Tibial artery (tissue), 4 donors: ENCODE results near the gene ZNF217.
"Not testable (repeated sequence)": the region's sequence is repeated elsewhere in the genome, so short reads cannot be mapped to it uniquely, and the experiment has no call there.

Experiments used
- DNase-seq, 2 donors: peaks; one replicate each; pipeline ENCODE4 v3.0.0-alpha.2; 2019
- H3K27ac ChIP-seq, 2 donors: fragments of 200-600 bp; sonication (generic) in 1 of 2; 1 replicate in 1 of 2; 2 replicates in 1 of 2; pipeline ENCODE4 v1.5.1; 2018 to 2019; ENCODE audit warnings: mild to moderate bottlenecking in 1 of 2
- H3K27me3 ChIP-seq, 2 donors: fragments of 200-600 bp; sonication (generic) in 1 of 2; one replicate each; pipeline versions ENCODE4 v1.5.1 to v1.6.0; 2016 to 2019
- H3K36me3 ChIP-seq, 3 donors: fragments of 200-600 bp; sonication (generic) in 2 of 3; one replicate each; pipeline ENCODE4 v1.5.1; 2016 to 2019; ENCODE audit warnings: mild to moderate bottlenecking in 2 of 3
- H3K4me1 ChIP-seq, 4 donors: fragments of 200-600 bp; sonication (generic) in 2 of 4; 1 replicate in 3 of 4; 2 replicates in 1 of 4; pipeline ENCODE4 v1.5.1; 2016 to 2019
- H3K4me3 ChIP-seq, 2 donors: fragments of 200-600 bp; sonication (generic) in 1 of 2; 1 replicate in 1 of 2; 2 replicates in 1 of 2; pipeline ENCODE4 v1.5.1; 2018 to 2019; ENCODE audit warnings: mild to moderate bottlenecking in 2 of 2
- H3K9me3 ChIP-seq, 3 donors: fragments of 200-600 bp; sonication (generic) in 1 of 3; one replicate each; pipeline ENCODE4 v1.5.1; 2016 to 2019
- CTCF ChIP-seq, 2 experiments: fragments of 200-600 bp in 1 of 2; fragments of 450-650 bp in 1 of 2; IDR thresholded peaks; one replicate each; pipeline ENCODE4 v1.5.1; 2017 to 2019; ENCODE audit warnings: antibody characterized with exemption in 2 of 2, mild to moderate bottlenecking in 1 of 2, moderate library complexity in 1 of 2
- intact Hi-C: fragments of 100-400 bp; cut with DNase I; formaldehyde crosslinking; loops from one replicate; pipeline ENCODE4 v1.15.0; 2023; ENCODE audit warnings: low total_unique reads

Gene ZNF217

GRCh38 chr20:53534037-53534436, 59.6 kb downstream of the ZNF217 start:
- peaks cover 0 to 2% of the 10 kb centered on the region in 2 donors for H3K27me3 ChIP-seq
- no peaks in the 10 kb centered on the region for H3K4me1 ChIP-seq
- H3K9me3 ChIP-seq = no peaks in the 10 kb centered on the region
- TF ChIP-seq CTCF (IDR thresholded peaks at IDR 0.05) = no peak
- no peak for DNase-seq
- H3K4me3 ChIP-seq = no peak overlapping the region
- intact Hi-C loops = no loop called here
- no peak overlapping the region for H3K27ac ChIP-seq
- no peaks in the 10 kb centered on the region for H3K36me3 ChIP-seq

DNA sequence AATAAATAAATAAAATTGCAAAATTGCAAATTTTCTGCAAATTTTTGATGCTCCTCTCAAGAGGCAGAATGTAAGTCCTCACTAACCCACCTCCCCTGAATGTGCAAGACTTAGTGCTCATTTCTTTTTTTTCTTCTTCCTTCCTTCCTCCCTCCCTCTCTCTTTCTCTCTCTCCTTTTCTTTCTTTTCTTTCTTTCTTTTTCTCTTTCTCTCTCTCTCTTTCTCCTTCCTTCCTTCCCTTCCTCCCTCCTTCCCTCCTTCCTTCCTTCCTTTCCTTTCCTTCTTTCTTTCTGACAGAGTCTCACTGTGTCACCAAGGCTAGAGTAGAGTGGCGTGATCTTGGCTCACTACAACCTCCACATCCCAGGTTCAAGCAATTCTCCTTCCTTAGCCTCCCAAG, 60.1 kb downstream of the ZNF217 start:
- DNase-seq = no peak
- no peak overlapping the region for H3K27ac ChIP-seq
- H3K9me3 ChIP-seq = no peaks in the 10 kb centered on the region
- H3K27me3 ChIP-seq = peaks cover 0 to 2% of the 10 kb centered on the region in 2 donors
- TF ChIP-seq CTCF (IDR thresholded peaks at IDR 0.05) = no peak
- H3K36me3 ChIP-seq = no peaks in the 10 kb centered on the region
- no peak overlapping the region for H3K4me3 ChIP-seq
- intact Hi-C loops = no loop called here
- H3K4me1 ChIP-seq = no peaks in the 10 kb centered on the region

- H3K27ac ChIP-seq, DNase-seq, H3K36me3 ChIP-seq, H3K9me3 ChIP-seq, H3K27me3 ChIP-seq, H3K4me1 ChIP-seq, H3K4me3 ChIP-seq, intact Hi-C loops: not testable (repeated sequence)
These were observed 60.9 kb downstream of the ZNF217 start for GRCh38 chr20:53532654-53533312.

DNA sequence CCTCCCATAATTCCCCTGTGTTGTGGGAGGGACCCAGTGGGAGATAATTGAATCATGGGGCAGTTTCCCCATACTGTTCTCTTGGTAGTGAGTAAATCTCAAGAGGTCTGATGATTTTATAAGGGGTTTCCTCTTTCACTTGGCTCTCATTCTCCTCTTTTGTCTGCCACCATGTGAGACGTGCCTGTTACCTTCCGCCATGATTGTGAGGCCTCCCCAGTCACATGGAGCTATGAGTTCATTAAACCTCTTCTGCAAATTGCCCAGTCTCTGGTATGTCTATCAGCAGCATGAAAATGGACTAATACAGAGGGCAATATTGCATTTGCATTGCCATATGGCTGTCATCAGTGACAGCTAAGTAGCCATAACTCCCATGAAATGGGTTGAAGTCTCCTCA, 63.2 kb downstream of the ZNF217 start:
- peaks cover 0 to 2% of the 10 kb centered on the region in 2 donors for H3K27me3 ChIP-seq
- H3K36me3 ChIP-seq = no peaks in the 10 kb centered on the region
- no peak for DNase-seq
- H3K9me3 ChIP-seq = no peaks in the 10 kb centered on the region
- intact Hi-C loops = no loop called here
- no peak overlapping the region for H3K27ac ChIP-seq
- no peak overlapping the region for H3K4me3 ChIP-seq
- TF ChIP-seq CTCF (IDR thresholded peaks at IDR 0.05) = no peak
- H3K4me1 ChIP-seq = no peaks in the 10 kb centered on the region

DNA sequence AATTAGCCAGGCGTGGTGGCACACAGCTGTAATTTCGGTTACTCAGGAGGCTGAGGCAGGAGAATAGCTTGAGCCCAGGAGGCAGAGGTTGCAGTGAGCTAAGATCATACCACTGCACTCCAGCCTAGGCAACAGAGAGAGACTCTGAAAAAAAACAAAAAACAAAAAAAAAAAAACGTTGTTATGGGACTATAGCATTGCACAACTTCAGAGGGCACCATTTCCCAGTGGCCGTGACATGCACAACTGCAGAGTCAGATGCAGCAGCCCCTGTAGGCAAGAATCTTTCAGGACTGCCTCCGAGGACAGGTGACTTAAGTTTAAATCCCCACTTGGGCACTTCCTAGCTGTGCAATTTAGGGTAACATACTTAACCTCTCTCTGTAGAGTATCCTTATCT, 64.0 kb downstream of the ZNF217 start:
- no peaks in the 10 kb centered on the region for H3K4me1 ChIP-seq
- no peak for DNase-seq
- no peak for TF ChIP-seq CTCF (IDR thresholded peaks at IDR 0.05)
- H3K4me3 ChIP-seq = no peak overlapping the region
- no peaks in the 10 kb centered on the region for H3K9me3 ChIP-seq
- H3K27me3 ChIP-seq = peaks cover 0 to 2% of the 10 kb centered on the region in 2 donors
- intact Hi-C loops = no loop called here
- H3K27ac ChIP-seq = no peak overlapping the region
- H3K36me3 ChIP-seq = no peaks in the 10 kb centered on the region

DNA sequence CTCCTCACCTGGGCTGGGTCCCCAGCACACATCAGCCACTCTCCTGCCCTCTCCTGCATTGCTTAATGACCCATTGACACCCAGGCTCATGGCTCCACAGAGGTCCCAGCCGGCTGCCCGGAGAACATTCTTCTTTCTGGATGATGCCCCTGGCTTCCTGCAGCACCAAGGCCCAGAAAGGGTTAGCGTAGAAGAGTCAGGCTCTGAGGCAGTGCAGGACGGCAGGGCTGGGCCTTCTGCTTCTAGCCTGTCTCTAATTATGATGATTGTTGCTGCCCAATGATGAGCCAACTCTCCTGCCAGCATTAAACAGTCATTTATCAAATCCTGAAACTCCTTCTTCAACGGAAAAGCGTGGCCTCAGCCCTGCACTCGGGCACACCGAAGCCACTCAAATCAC, 66.4 kb downstream of the ZNF217 start:
- intact Hi-C loops = no loop called here
- H3K9me3 ChIP-seq = no peaks in the 10 kb centered on the region

More for the DNA sequence above, 66.4 kb downstream of the ZNF217 start:
- no peak for DNase-seq
- Histone ChIP-seq H3K27me3 (peaks cover 0 to 6% of the 10 kb centered on the region in 2 donors), H3K36me3 (no peaks in the 10 kb centered on the region), H3K4me3 (no peak overlapping the region), H3K4me1 (no peaks in the 10 kb centered on the region), H3K27ac (no peak overlapping the region)
- no peak for TF ChIP-seq CTCF (IDR thresholded peaks at IDR 0.05)
